NT2/D1 (cell line): ENCODE measurements around the gene MAN1A1.

Experiments
- SUZ12 ChIP-seq: IDR thresholded peaks from 2 replicates; pipeline ENCODE4 v1.6.1; 2011; ENCODE audit not compliant: insufficient read length, insufficient read depth; ENCODE audit errors: extremely low read depth
- YY1 ChIP-seq: IDR thresholded peaks from 2 replicates; pipeline ENCODE4 v1.6.1; 2011; ENCODE audit not compliant: insufficient read length, insufficient read depth

- no peak for TF ChIP-seq YY1
- TF ChIP-seq SUZ12 = no peak
Measured at GRCh38 chr6:119171864-119172588, 177.5 kb downstream of the MAN1A1 start.
